Right lobe of liver (tissue), 4 donors: ENCODE results near the gene CACHD1.

ENCODE experiments used
- POLR2A ChIP-seq: fragments of 450-650 bp; IDR thresholded peaks from one replicate; pipeline ENCODE4 v1.6.1; 2017; ENCODE audit warnings: antibody characterized with exemption, mild to moderate bottlenecking
- TF ChIP-seq, protein P1 (sequence below), 4 donors: fragments of 200-600 bp in 3 of 4; fragments of 450-650 bp in 1 of 4; IDR thresholded peaks; one replicate each; pipeline versions ENCODE4 v1.5.1 to v1.8.0; 2016 to 2022; ENCODE audit warnings: antibody characterized with exemption in 4 of 4, mild to moderate bottlenecking in 2 of 4
- donor health status: DM: no; HTN: no; CAD: no.
- donor health status: DM: no; HTN: no; CAD: no.
- donor health status: DM: no; HTN: yes; CAD: no.

DNA sequence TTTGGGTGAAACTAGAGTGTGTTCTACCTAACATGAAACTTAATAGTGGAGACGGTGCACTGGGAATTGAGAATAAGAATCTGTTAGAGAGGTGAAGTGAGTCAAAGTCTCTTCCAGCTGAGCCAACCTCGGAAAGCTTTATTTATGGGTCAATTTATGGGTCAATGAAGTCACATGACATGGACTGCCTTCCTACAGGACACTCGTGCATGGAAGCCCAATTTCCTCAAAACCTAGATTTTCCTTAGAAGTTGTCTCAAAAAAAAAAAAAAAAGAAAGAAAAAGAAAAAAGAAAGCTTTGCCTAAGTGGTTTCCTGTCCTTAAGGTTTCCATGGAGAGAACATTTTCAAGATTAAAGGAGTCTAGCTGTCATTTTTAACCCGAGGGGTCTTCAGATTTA lies 26.7 kb downstream of the CACHD1 start:
- no peak for TF ChIP-seq POLR2A
- TF ChIP-seq, protein P1, sequence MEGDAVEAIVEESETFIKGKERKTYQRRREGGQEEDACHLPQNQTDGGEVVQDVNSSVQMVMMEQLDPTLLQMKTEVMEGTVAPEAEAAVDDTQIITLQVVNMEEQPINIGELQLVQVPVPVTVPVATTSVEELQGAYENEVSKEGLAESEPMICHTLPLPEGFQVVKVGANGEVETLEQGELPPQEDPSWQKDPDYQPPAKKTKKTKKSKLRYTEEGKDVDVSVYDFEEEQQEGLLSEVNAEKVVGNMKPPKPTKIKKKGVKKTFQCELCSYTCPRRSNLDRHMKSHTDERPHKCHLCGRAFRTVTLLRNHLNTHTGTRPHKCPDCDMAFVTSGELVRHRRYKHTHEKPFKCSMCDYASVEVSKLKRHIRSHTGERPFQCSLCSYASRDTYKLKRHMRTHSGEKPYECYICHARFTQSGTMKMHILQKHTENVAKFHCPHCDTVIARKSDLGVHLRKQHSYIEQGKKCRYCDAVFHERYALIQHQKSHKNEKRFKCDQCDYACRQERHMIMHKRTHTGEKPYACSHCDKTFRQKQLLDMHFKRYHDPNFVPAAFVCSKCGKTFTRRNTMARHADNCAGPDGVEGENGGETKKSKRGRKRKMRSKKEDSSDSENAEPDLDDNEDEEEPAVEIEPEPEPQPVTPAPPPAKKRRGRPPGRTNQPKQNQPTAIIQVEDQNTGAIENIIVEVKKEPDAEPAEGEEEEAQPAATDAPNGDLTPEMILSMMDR (IDR thresholded peaks at IDR 0.05): no peak
